B cell (primary cell): ENCODE measurements around the gene TNRC6B.

ENCODE experiments used
- CTCF ChIP-seq: fragments of 200-600 bp; IDR thresholded peaks from one replicate; pipeline ENCODE4 v1.8.0; 2022; ENCODE audit warnings: antibody characterized with exemption, mild to moderate bottlenecking
- EZH2 ChIP-seq: IDR thresholded peaks from 2 replicates; pipeline ENCODE4 v1.6.1; 2012; ENCODE audit warnings: borderline replicate concordance, low read depth, mild to moderate bottlenecking, moderate library complexity, low read length; ENCODE audit not compliant: insufficient read depth, poor library complexity, severe bottlenecking

DNA sequence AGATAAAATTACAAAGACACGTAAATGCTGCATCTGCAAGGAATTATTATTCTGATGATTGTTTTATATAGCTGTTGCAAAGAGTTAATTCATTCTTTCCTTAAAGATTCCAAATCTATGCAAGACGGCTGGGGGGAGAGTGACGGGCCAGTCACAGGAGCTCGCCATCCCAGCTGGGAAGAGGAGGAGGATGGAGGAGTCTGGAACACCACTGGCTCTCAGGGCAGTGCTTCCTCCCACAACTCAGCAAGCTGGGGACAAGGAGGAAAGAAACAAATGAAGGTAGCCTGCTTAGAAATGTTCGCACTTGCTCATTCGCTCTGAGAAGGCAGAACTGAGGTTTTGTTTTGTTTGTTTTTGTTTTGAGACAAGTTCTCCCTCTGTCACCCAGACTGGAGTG lies 95.6 kb downstream of the TNRC6B start:
- TF ChIP-seq CTCF: no peak
- no peak for TF ChIP-seq EZH2
